Measurements from ENCODE around the gene LMX1A.

Gene LMX1A

DNA sequence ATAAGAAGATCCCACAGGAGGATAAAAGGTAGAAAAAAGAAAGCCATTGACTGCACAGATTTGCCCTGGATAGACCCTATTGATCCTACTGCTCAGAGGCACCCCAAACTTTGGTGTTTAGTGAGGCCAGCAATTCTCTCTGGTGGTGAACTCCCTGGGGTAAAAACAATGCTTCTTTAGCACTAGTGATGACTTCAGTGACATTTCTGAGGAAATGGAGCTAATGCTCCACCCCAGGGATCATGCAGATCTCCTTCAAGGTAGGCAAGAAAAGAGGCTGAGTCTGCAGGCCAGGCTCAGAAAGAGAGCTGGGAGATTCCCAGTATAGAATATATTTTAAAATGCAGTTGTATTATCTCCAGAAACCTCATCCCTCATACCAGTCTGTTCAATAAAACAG lies 140.3 kb downstream of the LMX1A start:
- no peak for DNase-seq

DNA sequence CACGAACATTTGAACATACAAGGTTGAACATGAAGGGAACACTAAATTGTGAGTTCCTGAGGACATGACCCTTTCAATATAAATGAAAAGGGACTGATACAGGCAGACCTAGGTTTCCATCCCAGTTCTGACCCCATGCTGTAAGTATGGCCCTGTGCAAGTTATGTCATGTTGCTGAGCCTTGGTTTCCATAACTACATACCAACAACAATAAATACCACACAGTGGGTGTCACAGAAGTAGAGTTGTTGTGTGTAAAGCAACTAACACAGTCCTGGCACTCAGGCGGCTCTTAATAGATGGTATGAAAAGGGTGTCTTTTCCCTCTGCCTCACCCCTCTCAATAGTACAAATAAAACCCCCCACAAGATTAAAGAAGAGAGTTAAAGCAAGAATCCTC lies 140.8 kb downstream of the LMX1A start:
- no peak for DNase-seq

DNA sequence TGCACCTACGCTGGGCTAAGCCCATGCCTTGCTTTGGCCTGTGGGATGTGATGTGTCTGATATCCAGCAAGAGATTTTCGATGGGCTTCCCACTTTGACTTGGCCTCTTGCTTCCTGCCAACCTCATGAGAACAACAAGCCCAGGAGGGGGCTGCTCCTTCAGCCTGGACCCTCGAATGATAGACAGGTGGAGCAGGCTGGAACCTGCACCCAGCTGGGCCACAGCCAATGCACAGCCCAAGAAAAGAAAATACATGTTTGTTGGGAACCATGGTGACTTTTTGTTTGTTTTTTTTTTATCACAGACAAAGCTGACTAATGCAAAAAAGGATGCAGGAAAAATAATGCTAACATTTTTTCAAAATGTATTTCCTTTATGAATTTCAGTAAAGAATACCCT lies 144.3 kb downstream of the LMX1A start:
- DNase-seq: no peak

DNA sequence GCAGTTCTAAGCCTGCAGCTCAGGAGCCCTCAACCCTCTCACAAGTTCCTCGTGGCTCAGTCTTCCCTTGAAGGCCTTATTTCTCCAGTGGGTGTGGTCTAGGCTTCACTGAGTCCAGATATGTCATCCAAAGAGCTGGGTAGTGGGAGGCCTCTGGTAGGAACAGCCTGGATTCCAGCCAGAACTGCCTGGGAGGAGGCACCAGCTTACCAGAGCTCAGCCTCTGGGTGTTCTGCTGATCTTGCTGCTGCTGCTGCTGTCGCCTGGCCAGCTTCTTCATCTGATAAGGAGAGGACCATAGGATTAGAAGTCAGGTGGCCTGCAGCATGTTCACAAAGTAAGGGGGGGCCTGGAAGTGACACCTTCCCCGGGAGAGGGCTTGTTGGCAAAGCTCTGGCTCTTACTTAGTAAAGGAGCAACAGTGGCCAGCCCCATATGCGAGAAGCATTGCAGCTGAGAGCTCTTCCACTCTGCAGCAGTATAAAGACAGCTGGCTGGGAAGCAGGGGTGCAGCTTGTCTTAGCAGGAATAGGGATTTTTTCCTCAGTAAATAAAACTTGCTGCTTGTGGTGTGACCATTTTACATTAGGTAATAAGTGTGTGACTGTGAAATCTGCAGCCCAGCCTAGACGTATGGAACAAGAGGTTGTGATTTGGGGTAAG lies 148.5 kb downstream of the LMX1A start:
- DNase-seq: no peak

DNA sequence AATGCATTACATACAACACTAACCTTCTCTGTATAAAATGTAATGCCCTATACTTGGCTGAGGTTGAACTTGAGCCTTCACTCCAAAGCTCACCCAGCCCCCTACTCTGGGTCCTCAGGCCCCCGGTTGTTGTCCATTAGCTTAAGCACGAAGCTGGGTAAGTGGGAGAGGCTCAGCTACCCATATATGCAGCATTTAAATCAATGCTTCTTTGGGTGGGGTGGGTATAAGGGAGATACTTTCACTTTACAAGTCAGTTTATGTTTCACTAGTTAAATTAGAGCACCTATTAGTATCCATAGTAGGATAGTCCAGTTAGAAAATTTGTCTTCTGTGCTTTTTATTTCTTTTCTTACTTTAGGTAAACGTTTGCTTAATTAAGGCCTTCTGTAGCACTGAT lies 151.4 kb downstream of the LMX1A start:
- DNase-seq: no peak

DNA sequence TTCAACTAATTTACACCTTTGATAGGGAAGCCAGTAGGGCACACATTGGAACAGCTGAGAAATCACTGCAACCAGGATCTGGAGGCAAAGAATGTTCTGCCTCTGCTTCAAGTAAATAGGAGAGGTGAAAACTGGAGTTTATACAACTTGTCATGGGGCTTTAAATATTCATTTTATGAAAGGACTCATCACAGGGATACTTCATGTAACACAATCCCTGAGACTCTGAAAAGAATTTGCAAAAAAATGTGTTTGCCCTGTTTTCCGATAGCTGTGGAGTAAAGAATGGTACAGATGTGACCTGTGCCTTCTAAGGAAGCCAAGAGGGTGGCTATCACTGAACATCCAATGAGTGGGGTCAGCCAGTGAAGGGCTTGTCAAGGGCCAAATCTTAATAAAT lies 152.0 kb downstream of the LMX1A start:
- DNase-seq: no peak

DNA sequence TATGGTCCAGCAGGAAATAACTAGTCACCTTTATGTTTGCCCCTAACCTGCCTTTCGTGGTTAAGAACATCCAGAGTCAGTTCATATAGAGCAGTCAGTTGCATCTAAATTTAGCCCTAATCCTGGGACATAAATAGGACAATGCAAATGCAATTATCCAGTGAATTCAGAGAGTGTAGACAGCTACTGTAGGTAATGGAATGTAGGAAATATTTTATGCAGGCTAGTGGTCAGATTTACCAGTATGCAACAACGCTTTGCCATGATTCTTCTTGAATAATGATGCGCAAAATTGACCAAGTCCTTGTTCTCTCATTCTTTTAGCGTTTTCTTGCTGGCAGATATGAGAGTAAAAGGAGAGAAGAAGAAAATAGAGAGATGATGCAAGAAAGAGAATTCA lies 165.4 kb downstream of the LMX1A start:
- DNase-seq: no peak

DNA sequence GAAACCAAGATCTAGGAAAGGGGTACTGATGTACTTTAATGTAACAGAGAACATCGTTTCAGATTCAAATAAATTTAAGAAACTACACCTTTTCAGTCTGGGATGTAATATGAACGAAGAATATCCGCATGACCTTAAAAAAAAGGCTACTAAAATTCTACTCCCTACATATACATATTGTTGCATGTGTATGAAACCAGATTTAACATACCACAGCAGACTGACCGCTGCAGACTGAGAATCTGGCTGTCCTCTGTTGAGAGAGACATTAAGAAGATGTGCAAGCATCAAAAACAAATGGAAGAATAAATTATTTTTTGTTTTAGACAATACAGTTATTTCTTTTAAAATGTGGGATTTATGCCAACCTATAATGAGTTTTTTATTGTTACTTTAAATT lies 166.6 kb downstream of the LMX1A start:
- no peak for DNase-seq

DNA sequence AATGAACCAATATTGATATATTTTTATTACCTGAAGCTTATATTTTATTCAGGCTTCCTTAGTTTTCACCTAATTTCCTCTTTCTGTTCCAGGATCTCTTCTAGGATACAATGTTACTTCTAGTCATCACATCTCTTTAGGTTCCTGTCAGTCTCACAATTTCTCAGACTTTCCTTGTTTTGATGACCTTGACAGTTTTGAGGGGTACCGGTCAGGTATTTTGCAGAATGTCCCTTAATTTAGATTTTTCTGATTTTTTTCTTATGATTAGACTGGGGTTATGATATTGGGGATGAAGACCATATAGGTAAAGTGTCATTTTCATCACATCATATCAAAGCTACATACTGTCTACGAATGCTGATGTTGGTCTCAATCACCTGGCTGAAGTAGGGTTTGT lies 167.5 kb downstream of the LMX1A start:
- DNase-seq: no peak

DNA sequence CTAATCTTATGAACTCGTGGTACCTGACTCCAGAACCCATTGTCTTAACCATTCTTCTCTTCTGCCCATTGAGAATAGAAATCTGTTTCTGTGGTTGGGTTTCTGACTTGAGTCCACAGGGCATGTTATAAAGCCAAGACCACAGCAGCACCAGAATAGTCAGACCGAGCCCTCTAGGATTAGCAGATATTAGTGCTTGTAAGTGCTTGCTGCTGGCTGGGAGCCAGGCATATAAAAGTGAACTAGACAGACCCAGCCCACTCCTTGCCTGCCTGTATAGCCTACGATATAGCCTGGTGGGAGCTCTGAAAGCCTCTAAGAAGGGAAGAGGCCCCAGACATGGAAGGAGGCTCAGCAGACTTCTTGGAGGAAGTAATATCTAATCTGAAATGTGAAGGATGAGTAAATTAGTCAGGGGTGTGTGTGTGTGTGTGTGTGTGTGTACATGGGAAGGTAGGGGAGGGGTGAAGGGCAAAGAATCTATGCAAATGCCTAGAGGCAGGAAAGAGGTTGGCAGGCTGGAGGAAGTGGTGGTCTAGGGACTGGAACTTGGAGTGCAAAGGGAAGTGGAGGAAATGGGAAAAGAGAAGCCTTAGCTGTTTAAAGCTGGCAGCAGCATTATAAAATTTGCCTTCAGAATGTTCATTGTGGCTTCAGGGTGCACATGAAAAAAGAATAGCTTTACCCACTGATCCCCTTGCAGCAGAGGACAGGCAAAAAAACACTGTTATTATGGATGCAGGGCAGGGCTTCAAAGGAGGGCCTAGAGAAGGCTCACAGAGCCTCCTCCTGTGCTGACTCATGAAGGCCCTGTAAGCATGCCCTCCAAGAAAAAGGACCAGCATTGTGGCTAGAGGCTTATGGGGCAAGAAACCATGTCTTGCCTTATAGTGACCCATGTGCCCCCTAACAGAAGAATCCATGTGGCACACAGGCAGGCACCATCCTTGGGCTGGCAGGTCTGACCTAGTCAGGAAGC lies 169.2 kb downstream of the LMX1A start:
- DNase-seq: no peak

DNA sequence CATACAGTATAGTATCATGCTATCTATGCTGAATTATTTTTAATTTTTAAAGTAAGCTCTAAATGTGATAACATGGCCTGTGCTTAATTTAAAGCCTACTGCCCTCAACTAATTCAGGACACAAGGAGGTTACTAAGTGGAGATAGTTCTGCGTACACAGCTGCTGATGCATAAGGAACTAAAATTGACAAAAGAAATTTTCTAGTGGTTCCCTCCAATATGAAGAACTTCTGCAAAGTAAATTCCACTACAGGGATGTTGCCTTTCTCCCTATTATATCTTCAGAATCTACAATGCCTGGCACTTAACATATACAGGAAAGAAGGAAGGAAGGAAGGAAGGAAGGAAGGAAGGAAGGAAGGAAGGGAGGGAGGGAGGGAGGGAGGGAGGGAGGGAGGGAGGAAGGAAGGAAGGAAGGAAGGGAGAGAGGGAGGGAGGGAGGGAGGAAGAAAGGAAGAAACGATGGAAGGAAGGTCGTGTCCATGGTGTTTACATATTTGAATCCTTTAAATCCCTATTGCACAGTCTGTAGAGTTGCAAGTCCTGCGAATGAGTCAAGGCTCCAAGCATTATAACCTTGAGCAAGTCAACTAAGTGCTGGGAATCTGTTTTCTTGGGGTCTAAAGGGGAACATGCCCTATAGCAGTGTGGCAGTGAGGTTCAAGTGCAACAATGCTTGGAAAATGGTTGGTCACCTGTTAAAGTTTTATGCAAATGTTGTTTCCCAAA lies 171.2 kb downstream of the LMX1A start:
- DNase-seq: no peak

DNA sequence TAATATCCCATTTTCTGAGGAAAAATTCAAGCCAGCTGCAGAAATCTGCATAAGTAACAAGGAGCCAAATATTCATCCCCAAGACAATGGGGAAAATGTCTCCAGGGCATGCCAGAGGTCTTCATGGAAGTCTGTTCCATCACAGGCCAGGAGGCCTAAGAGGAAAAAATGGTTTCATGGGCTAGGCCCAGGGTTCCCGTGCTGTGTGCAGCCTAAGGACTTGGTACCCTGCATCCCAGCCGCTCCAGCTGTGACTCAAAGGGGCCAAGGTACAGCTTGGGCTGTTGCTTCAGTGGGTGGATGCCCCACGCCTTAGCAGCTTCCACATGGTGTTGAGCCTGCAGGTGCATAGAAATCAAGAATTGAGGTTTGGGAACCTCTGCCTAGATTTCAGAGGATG lies 173.5 kb downstream of the LMX1A start:
- DNase-seq: no peak

DNA sequence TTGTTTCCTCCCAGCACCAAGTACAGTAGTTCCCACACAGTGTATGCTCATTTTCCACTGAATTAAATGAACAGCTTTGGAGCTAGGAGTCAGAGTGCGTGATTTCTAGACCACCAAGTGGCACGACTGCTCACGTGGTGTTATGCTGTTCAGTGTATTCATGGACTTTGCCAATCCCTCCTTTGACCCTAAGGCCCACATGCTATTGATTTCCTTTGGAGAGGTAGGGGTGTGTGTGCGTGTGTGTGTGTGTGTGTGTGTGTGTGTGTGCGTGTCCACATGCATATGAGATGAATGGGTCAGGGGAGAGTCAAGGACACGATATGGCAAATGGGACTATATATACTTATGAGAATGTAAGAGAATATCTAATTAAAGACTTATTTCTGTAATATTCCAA lies 177.2 kb downstream of the LMX1A start:
- no peak for DNase-seq

DNA sequence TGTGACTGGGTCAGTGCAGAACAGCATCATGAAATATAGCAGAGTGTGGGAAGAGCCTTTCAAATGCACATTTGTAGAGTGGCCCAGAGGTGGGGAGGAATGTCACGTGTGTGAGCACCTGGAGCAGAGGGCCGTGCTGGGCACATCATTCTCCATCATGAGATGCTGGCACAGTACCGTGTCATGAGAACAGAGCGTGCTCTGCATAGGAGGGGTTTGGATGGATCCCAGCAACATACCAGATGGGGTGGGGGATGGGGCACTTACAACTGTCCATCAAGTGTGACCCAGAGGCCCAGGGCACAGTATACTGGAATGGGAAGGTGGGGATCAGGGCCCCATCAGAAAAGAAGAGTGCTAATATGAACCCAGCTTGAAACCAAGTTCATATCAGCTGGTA lies 182.0 kb downstream of the LMX1A start:
- DNase-seq: no peak

DNA sequence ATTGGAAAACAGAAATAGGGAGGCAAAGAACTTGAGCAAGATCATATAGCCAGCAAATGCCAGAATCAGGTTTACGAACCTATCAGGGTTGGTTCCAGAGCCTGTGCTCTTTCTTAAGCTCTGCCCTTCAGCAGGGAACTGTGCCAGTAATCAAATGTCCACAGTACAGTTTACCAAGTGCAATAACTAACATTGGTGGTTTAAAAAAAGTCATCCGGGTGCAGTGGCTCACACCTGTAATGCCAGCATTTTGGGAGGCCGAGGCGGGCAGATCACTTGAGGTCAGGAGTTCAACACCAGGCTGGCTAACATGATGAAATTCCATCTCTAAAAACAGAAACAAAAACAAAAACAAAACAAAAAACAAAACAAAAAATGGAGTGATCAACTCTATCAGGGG lies 182.7 kb downstream of the LMX1A start:
- DNase-seq: no peak

DNA sequence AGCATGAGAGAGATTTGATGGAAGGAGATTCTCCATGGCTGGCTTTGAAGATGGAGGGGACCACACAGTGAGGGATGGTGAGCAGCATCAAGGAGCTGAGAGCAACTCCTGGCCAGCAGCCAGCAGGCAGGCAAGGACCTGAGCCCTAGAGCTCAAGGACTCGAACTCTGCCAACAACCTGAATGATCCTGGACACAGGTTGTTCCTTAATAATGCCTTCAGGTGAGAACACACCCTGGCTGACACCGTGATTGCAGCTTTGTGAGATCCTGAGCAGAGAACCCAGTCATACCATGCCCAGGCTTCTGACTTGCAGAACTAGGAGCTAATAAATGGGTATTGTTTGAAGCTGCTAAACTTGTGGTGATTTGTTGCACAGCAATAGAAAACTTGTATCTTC lies 183.1 kb downstream of the LMX1A start:
- DNase-seq: no peak

DNA sequence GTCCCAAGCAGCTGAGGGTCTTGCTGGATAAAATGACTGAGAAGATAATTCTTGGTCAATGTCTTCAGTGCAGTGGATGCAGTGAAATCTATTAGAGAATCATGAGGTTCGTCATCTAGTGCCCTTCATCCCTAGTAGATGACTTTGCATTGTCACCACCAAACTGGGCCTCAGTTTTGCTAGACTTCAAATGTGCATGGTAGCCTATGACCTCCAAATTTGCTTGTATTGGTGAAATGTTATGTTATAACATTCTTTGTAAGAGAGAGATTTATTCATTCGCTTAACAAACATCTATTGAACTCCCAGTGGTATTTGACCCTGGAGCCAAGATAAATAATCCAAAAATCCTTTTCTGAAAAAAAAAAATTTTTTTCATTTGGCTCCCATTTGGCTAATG lies 183.8 kb downstream of the LMX1A start:
- DNase-seq: no peak

DNA sequence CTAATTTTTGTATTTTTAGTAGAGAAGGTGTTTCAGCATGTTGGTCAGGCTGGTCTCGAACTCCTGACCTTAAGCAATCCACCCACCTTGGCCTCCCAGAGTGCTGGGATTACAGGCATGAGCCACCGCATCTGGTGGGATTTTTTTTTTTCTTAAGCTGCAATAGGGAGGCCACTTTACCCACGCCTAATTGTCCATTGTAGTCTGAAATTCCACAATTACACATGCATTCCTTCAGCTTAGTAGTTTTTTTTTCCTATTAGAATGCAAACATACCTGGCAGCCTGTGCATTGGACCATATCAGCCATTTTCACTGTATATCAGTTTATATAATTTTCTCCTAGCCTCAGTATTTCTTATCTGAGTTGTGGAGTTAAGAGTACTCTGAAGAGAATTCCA lies 186.8 kb downstream of the LMX1A start:
- no peak for DNase-seq

DNA sequence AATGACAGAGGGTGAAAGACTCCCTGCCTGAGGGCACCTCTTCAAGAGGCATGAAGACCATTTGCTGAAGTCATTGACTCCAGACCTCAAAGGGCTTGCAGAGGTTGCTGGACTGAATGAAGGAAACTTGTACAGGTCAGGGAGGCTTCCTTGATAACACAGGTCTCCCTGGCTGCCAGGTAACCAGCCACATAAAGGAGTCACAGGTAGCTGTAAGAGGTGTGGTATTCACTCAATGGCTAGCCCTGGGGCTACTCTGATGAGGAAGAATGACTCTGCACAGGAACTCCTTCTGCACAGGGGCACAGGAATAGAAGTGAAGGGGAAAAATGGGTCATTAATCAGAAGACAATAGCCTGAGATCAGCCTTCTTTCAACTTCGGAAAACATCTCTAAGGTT lies 187.5 kb downstream of the LMX1A start:
- no peak for DNase-seq

DNA sequence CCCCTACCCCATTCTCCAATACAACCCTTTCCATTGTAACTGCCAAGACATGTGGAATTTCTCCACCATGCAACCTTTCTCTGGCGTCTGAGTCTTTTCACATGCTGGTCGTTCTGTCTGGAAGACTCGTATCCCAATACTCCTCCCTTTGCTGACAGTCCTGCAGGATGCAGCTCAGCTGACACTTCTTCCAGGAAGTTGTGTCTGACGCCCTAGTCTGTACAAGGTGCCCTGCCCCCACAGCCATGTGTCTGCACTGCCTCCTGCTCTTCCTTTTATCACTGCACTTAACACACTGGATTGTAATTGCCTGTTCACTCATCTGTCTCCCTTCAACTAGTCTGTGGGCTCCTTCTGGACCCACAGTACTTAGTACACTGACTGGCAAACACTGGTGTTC lies 188.0 kb downstream of the LMX1A start:
- DNase-seq: no peak

DNA sequence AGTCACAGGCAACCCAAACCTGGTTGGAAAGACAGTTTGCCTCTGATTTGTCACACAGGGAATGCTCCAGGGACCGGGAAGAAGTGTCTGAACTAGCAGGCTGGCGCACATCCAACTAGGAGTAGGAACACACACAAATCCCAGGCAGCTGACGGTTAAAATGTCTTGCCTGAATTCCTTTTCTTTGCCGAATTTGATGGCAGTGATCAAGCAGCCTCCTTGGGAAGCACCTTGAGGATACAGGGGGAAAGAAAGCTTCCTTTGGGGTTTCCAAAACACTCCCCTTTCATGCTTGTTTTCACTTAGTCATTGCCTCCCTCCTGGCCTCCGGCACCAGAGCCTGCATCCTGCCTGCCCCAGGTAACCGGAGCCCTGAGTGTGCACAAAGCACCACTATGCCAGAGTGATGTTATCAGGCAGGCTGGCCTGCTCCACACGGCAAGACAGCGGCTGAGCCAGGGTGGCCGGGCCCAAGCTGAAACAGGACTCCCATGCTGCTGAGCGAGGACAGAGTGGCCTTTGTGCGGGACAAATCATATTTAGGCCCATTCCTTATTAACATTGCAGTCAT lies 193.8 kb downstream of the LMX1A start:
- DNase-seq: peak; percentile 14

DNA sequence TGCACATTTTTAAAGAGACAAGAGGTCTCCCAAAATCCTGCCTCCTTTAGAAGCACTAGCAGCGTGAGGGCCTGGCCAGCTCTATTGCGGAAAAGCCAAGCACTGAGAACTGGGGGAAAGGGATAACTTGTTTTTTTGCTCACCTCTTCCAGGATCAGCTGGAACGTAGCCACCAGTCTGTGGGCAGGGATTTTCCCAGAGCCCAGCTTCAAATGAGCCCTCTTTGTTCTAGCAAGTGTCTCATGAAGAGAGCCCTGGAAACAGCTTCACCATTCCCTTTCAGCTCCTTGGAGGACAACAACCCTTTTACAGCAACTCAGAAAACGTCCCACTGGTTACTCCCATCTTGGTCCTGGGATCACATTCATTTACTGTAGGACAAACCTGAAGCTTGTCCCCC lies 195.4 kb downstream of the LMX1A start:
- DNase-seq: no peak

DNA sequence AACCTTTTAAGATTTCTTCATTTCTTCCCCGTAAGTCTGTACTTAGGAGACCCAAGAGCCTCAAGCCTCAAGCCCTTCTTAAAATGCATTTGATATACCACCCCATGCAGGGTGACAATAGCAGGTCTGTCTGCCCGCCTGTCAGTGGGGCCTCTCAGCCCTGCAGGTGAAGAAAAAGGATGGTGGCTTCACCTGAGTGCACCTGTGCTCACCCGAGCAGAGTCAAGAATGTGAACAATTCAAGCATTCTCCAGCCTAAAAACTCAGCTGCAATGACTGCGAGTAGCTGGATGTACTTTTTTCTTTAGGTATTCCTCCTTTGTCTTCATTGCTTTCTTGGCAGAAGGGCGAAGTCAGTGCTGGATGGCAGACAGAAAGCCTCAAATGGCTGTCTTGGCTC lies 203.3 kb downstream of the LMX1A start:
- DNase-seq: no peak

Data from fibroblast of skin of abdomen (primary cell).